PC-3 (cell line): ENCODE data around the gene PZP. TPM values are rescaled to one million over a fixed set of nuclear protein-coding genes. Genes with fewer than 3 reads are reported as not detected.

Source experiments
- ATAC-seq: fragments of 200-7000 bp; cut with Tn5 transposase; 2 replicates; pipeline ENCODE4 v1.9.1; 2020; ENCODE audit warnings: mild to moderate bottlenecking, moderate library complexity
- BruUV-seq: library from RNA; stranded (reverse); fragments of 400-500 nt; replicated peaks from 2 replicates; lab custom pipeline; 2021; lab: Mats Ljungman, UMichigan
- CTCF ChIA-PET: fragments of 300-600 bp; sonication (Branson Sonifier 250); formaldehyde crosslinking; loops from one replicate; lab custom pipeline; 2022; ENCODE audit warnings: antibody characterized with exemption; lab: Charles Lee
- POLR2A ChIA-PET: fragments of 300-600 bp; sonication (Branson Sonifier 250); formaldehyde crosslinking; loops from one replicate; lab custom pipeline; 2022; ENCODE audit warnings: antibody characterized with exemption; ENCODE audit not compliant: unreplicated experiment; lab: Charles Lee
- DNase-seq: peaks from one replicate; pipeline ENCODE4 v3.0.0-alpha.2; 2015
- H2AFZ ChIP-seq: fragments of 300-600 bp; sonication (generic); 2 replicates; pipeline ENCODE4 v1.6.0; 2016; ENCODE audit warnings: antibody characterized with exemption, low read length
- H3F3A ChIP-seq: fragments of 300-600 bp; sonication (generic); one replicate; pipeline ENCODE4 v1.6.0; 2017; ENCODE audit warnings: antibody characterized with exemption, low read length, control low read depth, mild to moderate bottlenecking; ENCODE audit not compliant: unreplicated experiment
- H3K27ac ChIP-seq: fragments of 300-600 bp; sonication (generic); 2 replicates; pipeline ENCODE4 v1.5.1; 2016; ENCODE audit warnings: mild to moderate bottlenecking, low read length
- H3K27me3 ChIP-seq: fragments of 300-600 bp; sonication (generic); 2 replicates; pipeline ENCODE4 v1.6.1; 2016; ENCODE audit warnings: low read length, mixed read lengths
- H3K36me3 ChIP-seq: fragments of 300-600 bp; sonication (generic); 2 replicates; pipeline ENCODE4 v1.6.1; 2016; ENCODE audit warnings: low read depth, mixed run types, low read length, mixed read lengths
- H3K4me1 ChIP-seq: fragments of 300-600 bp; sonication (generic); 2 replicates; pipeline ENCODE4 v1.5.1; 2016; ENCODE audit warnings: low read length; ENCODE audit not compliant: insufficient read depth
- H3K4me2 ChIP-seq: fragments of 300-600 bp; sonication (generic); 2 replicates; pipeline ENCODE4 v1.6.0; 2016; ENCODE audit warnings: low read length
- H3K4me3 ChIP-seq: fragments of 300-600 bp; sonication (generic); 2 replicates; pipeline ENCODE4 v1.5.1; 2016; ENCODE audit warnings: mild to moderate bottlenecking, low read length, mixed read lengths
- H3K79me2 ChIP-seq: fragments of 300-600 bp; sonication (generic); 2 replicates; pipeline ENCODE4 v1.6.1; 2017; ENCODE audit warnings: low read length, mixed read lengths
- H3K9ac ChIP-seq: fragments of 300-600 bp; sonication (generic); 2 replicates; pipeline ENCODE4 v1.6.0; 2016; ENCODE audit warnings: mild to moderate bottlenecking, low read length
- H3K9me2 ChIP-seq: fragments of 300-600 bp; sonication (generic); replicated peaks from 2 replicates; pipeline ENCODE4 v1.6.1; 2016; ENCODE audit warnings: mixed run types, low read length, mixed read lengths
- H3K9me3 ChIP-seq: fragments of 300-600 bp; sonication (generic); 2 replicates; pipeline ENCODE4 v1.6.1; 2016; ENCODE audit warnings: low read length, mixed read lengths
- H4K20me1 ChIP-seq: fragments of 300-600 bp; sonication (generic); 2 replicates; pipeline ENCODE4 v1.6.1; 2016; ENCODE audit warnings: low read length, mixed read lengths
- CTCF ChIP-seq: fragments of 300-600 bp; sonication (generic); conservative IDR thresholded peaks from 2 replicates; pipeline ENCODE4 v1.5.1; 2017; ENCODE audit warnings: antibody characterized with exemption, low read depth, mild to moderate bottlenecking, low read length
- EZH2 ChIP-seq: fragments of 300-600 bp; sonication (generic); IDR thresholded peaks from one replicate; pipeline ENCODE4 v1.6.1; 2017; ENCODE audit warnings: antibody characterized with exemption, mild to moderate bottlenecking, low read length; ENCODE audit not compliant: unreplicated experiment
- EZH2phosphoT487 ChIP-seq: fragments of 300-600 bp; sonication (generic); IDR thresholded peaks from 2 replicates; pipeline ENCODE4 v1.6.1; 2018; ENCODE audit warnings: mild to moderate bottlenecking, antibody characterized with exemption, low read length, borderline replicate concordance
- intact Hi-C: fragments of 100-400 bp; cut with micrococcal nuclease; formaldehyde crosslinking; loops from 2 replicates; pipeline ENCODE4 v1.9.0; 2023
- total RNA-seq: library from RNA; depleted of rRNA; stranded (reverse); fragments of >200 nt; gene quantifications from 2 replicates; pipeline ENCODE4 v1.2.3, GENCODE V29; 2014

Gene PZP
- total RNA-seq, 1 experiment from 2014 or later = not detected

GRCh38 chr12:9113296-9113986, 94.8 kb downstream of the PZP start:
- BruUV-seq = no TSS peak
- ChIA-PET POLR2A (no interaction called here), CTCF (no interaction called here)
- Histone ChIP-seq H3K9me3 (no peaks in the 10 kb centered on the region), H2AFZ (no peak overlapping the region), H3K4me2 (no peak overlapping the region), H3K4me3 (no peak overlapping the region), H3K79me2 (no peaks in the 10 kb centered on the region), H3K36me3 (no peaks in the 10 kb centered on the region), H3F3A (no peaks in the 10 kb centered on the region), H3K27me3 (peaks cover 48% of the 10 kb centered on the region), H4K20me1 (no peaks in the 10 kb centered on the region), H3K4me1 (no peaks in the 10 kb centered on the region), H3K9ac (no peak overlapping the region), H3K9me2 (no peaks in the 10 kb centered on the region), H3K27ac (no peak overlapping the region)
- DNase-seq (no peak), ATAC-seq (no peak)
- no peak for TF ChIP-seq CTCF
- intact Hi-C loops = no loop called here

DNA sequence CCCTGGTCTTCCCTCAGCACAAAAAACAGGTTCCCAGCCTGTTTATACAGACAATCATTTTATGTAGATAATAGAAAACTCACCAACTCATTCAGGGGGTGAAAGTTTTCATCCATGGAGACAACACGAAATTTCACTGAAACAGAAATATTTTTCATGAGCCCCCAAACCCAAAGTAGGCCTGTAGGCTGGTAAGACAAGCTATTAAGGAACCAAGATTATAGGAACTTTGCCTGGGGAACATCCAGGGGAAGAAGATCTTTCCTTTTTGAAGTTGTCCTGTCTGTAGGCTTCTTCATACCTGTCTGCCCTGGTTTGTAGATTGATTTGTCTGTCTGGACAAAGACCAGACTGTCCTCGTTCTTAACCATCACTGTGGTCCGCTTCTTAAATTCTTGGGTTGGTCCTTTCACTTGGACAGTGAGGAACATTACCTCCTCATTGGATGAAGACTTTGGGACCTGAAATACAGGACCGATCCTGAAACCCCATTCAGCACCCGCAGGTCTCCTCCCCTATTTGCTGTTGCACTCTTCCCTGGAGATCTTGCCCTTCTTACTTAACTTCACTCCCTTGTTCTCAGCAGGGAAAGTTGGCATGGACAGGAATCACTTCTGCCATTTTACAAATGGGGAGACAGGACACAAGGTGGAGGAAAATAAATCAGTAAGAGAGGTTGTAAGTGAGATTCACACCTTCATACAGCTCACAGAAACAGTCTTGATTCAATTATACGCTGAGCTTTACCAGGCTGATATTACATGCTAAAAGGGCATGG, 95.9 kb downstream of the PZP start:
- CTCF ChIA-PET = no interaction called here

More for the DNA sequence above, 95.9 kb downstream of the PZP start:
- POLR2A ChIA-PET = no interaction called here
- no peak overlapping the region for H3K4me3 ChIP-seq
- no peak overlapping the region for H3K4me2 ChIP-seq
- BruUV-seq = no TSS peak
- no peaks in the 10 kb centered on the region for H3K4me1 ChIP-seq
- no peak for TF ChIP-seq EZH2phosphoT487
- no peak for TF ChIP-seq CTCF
- TF ChIP-seq EZH2 = no peak
- H3K9me3 ChIP-seq = no peaks in the 10 kb centered on the region
- H3F3A ChIP-seq = no peaks in the 10 kb centered on the region
- intact Hi-C loops = no loop called here
- H3K9ac ChIP-seq = no peak overlapping the region
- H3K9me2 ChIP-seq = no peaks in the 10 kb centered on the region
- H3K27me3 ChIP-seq = peaks cover 51% of the 10 kb centered on the region
- no peaks in the 10 kb centered on the region for H3K36me3 ChIP-seq
- H4K20me1 ChIP-seq = no peaks in the 10 kb centered on the region
- DNase-seq = no peak
- H2AFZ ChIP-seq = no peak overlapping the region
- no peak overlapping the region for H3K27ac ChIP-seq
- no peak for ATAC-seq
- no peaks in the 10 kb centered on the region for H3K79me2 ChIP-seq
